Adrenal gland (tissue), 12 donors: Measurements from ENCODE around the gene ALPK1. TPM values are rescaled to one million over a fixed set of nuclear protein-coding genes. Genes with fewer than 3 reads are reported as not detected.

Source experiments
- DNase-seq, 7 donors: peaks; one replicate each; pipeline ENCODE4 v3.0.0-alpha.2; 2019 to 2020
- H3K27ac ChIP-seq, 5 donors: fragments of 200-600 bp; sonication (generic) in 4 of 5; 1 replicate in 3 of 5; 2 replicates in 2 of 5; pipeline versions ENCODE4 v1.5.1 to v1.8.0; 2016 to 2020; ENCODE audit warnings: mild to moderate bottlenecking in 1 of 5
- H3K27me3 ChIP-seq: fragments of 200-600 bp; 2 replicates; pipeline ENCODE4 v1.8.0; 2021
- H3K36me3 ChIP-seq, 2 donors: fragments of 200-600 bp; replicated peaks in 1 of 2; 1 replicate in 1 of 2; 2 replicates in 1 of 2; pipeline versions ENCODE4 v1.5.1 to v1.8.0; 2018 to 2022
- H3K4me1 ChIP-seq, 2 donors: fragments of 200-600 bp; replicated peaks in 1 of 2; 1 replicate in 1 of 2; 2 replicates in 1 of 2; pipeline versions ENCODE4 v1.5.1 to v1.8.0; 2018 to 2021
- H3K4me3 ChIP-seq, 4 donors: fragments of 200-600 bp; sonication (generic) in 3 of 4; one replicate each; pipeline ENCODE4 v1.5.1; 2016 to 2018
- H3K9me3 ChIP-seq, 3 donors: fragments of 200-600 bp; sonication (generic) in 1 of 3; replicated peaks in 1 of 3; 1 replicate in 2 of 3; 2 replicates in 1 of 3; pipeline versions ENCODE4 v1.5.1 to v1.8.0; 2016 to 2021
- CTCF ChIP-seq, 6 experiments: fragments of 450-650 bp in 4 of 6; fragments of 200-600 bp in 2 of 6; sonication (generic) in 1 of 6; IDR thresholded peaks; 1 replicate in 5 of 6; 2 replicates in 1 of 6; pipeline versions ENCODE4 v1.5.1 to v1.8.0; 2016 to 2021; ENCODE audit warnings: antibody characterized with exemption in 6 of 6, mild to moderate bottlenecking in 2 of 6, moderate library complexity in 1 of 6
- POLR2A ChIP-seq, 2 donors: fragments of 450-650 bp; IDR thresholded peaks; one replicate each; pipeline ENCODE4 v1.6.1; 2017; ENCODE audit warnings: antibody characterized with exemption in 2 of 2, mild to moderate bottlenecking in 2 of 2, moderate library complexity in 1 of 2
- WGBS, 4 donors: extraction: QIAGEN DNeasy Blood & Tissue Kit in 2 of 4; methylation state at CpG; one replicate each; pipeline versions ENCODE4 v1.1.5 to v1.1.7; 2013 to 2017; 5-methylcytosine and 5-hydroxymethylcytosine counted together
- intact Hi-C, 2 donors: fragments of 100-400 bp; cut with DNase I; formaldehyde crosslinking; loops; one replicate each; pipeline versions ENCODE4 v1.14.1 to v1.15.0; 2022 to 2023
- polyA plus RNA-seq, 3 donors: library from polyadenylated mRNA; stranded (reverse); fragments of 200-250 nt in 2 of 3; fragments of 350-450 nt in 1 of 3; fragmentation: Illumina TruSeq in 1 of 3; extraction: RNeasy Lipid Tissue Mini Kit (QIAGEN cat#74804) in 1 of 3; gene quantifications; one replicate each; pipeline ENCODE4 v1.2.3, GENCODE V29; 2013 to 2014
- total RNA-seq, 9 donors: library from RNA; depleted of rRNA in 4 of 9; stranded (reverse); fragments of >200 nt in 4 of 9; fragments of 120-200 nt in 1 of 9; fragmentation: NEBNext Ultra II Directional in 1 of 9; extraction: Animal tissue kit (Norgen Biotek cat#: 25700) in 1 of 9; gene quantifications; one replicate each; pipeline versions ENCODE4 v1.1.0 to v1.2.4, GENCODE V29; 2013 to 2023
- donor health status: healthy with polysubstance abuse.
- donor health status: Bipolar disorder and iron deficiency.
- donor health status: DM: yes; HTN: yes; CAD: no.
- donor health status: DM: no; HTN: no; CAD: no.
- donor health status: DM: no; HTN: no; CAD: no.
- donor health status: DM: yes; HTN: yes; CAD: no.

Gene ALPK1
- total and polyA plus RNA-seq, 12 donors, result 6.0 to 50.4 (median 14.4) TPM

GRCh38 chr4:112284662-112285411, 12.3 kb upstream of the ALPK1 start:
- 2 to 3% (median 3%) methylated on average over 15 of the region's 15 CpGs for WGBS, 4 donors
- Histone ChIP-seq H3K9me3 (no peaks in the 10 kb centered on the region), H3K4me1 (peaks cover 4 to 27% of the 10 kb centered on the region in 2 donors), H3K4me3 (peak overlapping the region in 3 of 4 donors; percentile 19 to 81 (median 50)), H3K36me3 (no peaks in the 10 kb centered on the region), H3K27ac (peak overlapping the region in 3 of 5 donors; percentile 62 to 74 (median 69)), H3K27me3 (no peaks in the 10 kb centered on the region)
- TF ChIP-seq POLR2A (IDR thresholded peaks at IDR 0.05) (no peak), CTCF (IDR thresholded peaks at IDR 0.05) (no peak)
- DNase-seq, result peak in 1 of 7 donors; percentile 16
- intact Hi-C loops, result no loop called here

- no peaks in the 10 kb centered on the region for H3K36me3 ChIP-seq
- no peak for DNase-seq
- 89 to 95% (median 94%) methylated on average over 8 of the region's 8 CpGs for WGBS, 4 donors
- H3K4me3 ChIP-seq, result no peak overlapping the region
- no peaks in the 10 kb centered on the region for H3K27me3 ChIP-seq
- H3K4me1 ChIP-seq, result peaks cover 4 to 25% of the 10 kb centered on the region in 2 donors
- intact Hi-C loops, result no loop called here
- H3K9me3 ChIP-seq, result no peaks in the 10 kb centered on the region
- TF ChIP-seq POLR2A (IDR thresholded peaks at IDR 0.05) (no peak), CTCF (IDR thresholded peaks at IDR 0.05) (no peak)
- H3K27ac ChIP-seq, result no peak overlapping the region
Measured at GRCh38 chr4:112287258-112287989, 9.7 kb upstream of the ALPK1 start.

- H3K27me3 ChIP-seq, result no peaks in the 10 kb centered on the region
- H3K4me3 ChIP-seq, result no peak overlapping the region
- intact Hi-C loops, result no loop called here
- H3K4me1 ChIP-seq, result peaks cover 0 to 15% of the 10 kb centered on the region in 2 donors
- DNase-seq, result no peak
- H3K27ac ChIP-seq, result no peak overlapping the region
- no peak for TF ChIP-seq CTCF (IDR thresholded peaks at IDR 0.05)
- no peak for TF ChIP-seq POLR2A (IDR thresholded peaks at IDR 0.05)
- H3K9me3 ChIP-seq, result no peaks in the 10 kb centered on the region
- H3K36me3 ChIP-seq, result no peaks in the 10 kb centered on the region
- 71 to 88% (median 80%) methylated on average over 3 of the region's 3 CpGs for WGBS, 4 donors
Measured at GRCh38 chr4:112288455-112288854, 8.7 kb upstream of the ALPK1 start.

- H3K4me3 ChIP-seq, result no peak overlapping the region
- H3K9me3 ChIP-seq, result no peaks in the 10 kb centered on the region
- no peaks in the 10 kb centered on the region for H3K27me3 ChIP-seq
- TF ChIP-seq CTCF (IDR thresholded peaks at IDR 0.05) (no peak), POLR2A (IDR thresholded peaks at IDR 0.05) (no peak)
- H3K4me1 ChIP-seq, result peaks cover 0 to 3% of the 10 kb centered on the region in 2 donors
- no peak overlapping the region for H3K27ac ChIP-seq
- DNase-seq, result no peak
- no peaks in the 10 kb centered on the region for H3K36me3 ChIP-seq
- WGBS, 4 donors, result 81 to 87% (median 85%) methylated on average over 10 of the region's 10 CpGs
- intact Hi-C loops, result no loop called here
Measured at GRCh38 chr4:112289407-112290253, 7.5 kb upstream of the ALPK1 start.
